Activated CD4-positive, alpha-beta T cell treated with anti-CD3 and anti-CD28 coated beads, Interleukin-2, amount 50 U/mL, for 1 hour (primary cell): ENCODE data around the gene PARP11.
"Not testable (repeated sequence)": the region's sequence is repeated elsewhere in the genome, so short reads cannot be mapped to it uniquely, and the experiment has no call there.

ENCODE experiments used
- DNase-seq: peaks from one replicate; pipeline ENCODE4 v3.0.0-alpha.2; 2020

PARP11 gene

GRCh38 chr12:3882406-3882805, 9.2 kb upstream of the PARP11 start:
- no peak for DNase-seq

GRCh38 chr12:3881281-3881950, 8.2 kb upstream of the PARP11 start:
- DNase-seq = no peak

- no peak for DNase-seq
Measured at GRCh38 chr12:3879846-3880245, 6.6 kb upstream of the PARP11 start.

- DNase-seq = no peak
Measured at GRCh38 chr12:3871356-3871755, 1.8 kb downstream of the PARP11 start.

- DNase-seq = no peak
Measured at GRCh38 chr12:3869865-3870264, 3.3 kb downstream of the PARP11 start.

GRCh38 chr12:3869433-3869832, 3.8 kb downstream of the PARP11 start:
- DNase-seq = no peak

- no peak for DNase-seq
Measured at GRCh38 chr12:3863756-3864155, 9.4 kb downstream of the PARP11 start.

GRCh38 chr12:3842517-3842916, 30.7 kb downstream of the PARP11 start:
- no peak for DNase-seq

GRCh38 chr12:3841783-3842182, 31.4 kb downstream of the PARP11 start:
- no peak for DNase-seq

- DNase-seq = not testable (repeated sequence)
Measured at GRCh38 chr12:3840833-3841232, 32.4 kb downstream of the PARP11 start.

- DNase-seq = not testable (repeated sequence)
Measured at GRCh38 chr12:3839745-3840144, 33.5 kb downstream of the PARP11 start.

- DNase-seq = not testable (repeated sequence)
Measured at GRCh38 chr12:3838701-3839548, 34.3 kb downstream of the PARP11 start.

- no peak for DNase-seq
Measured at GRCh38 chr12:3838076-3838475, 35.1 kb downstream of the PARP11 start.

- DNase-seq = no peak
Measured at GRCh38 chr12:3837049-3837448, 36.1 kb downstream of the PARP11 start.

- no peak for DNase-seq
Measured at GRCh38 chr12:3836641-3837040, 36.6 kb downstream of the PARP11 start.

GRCh38 chr12:3835914-3836313, 37.3 kb downstream of the PARP11 start:
- DNase-seq = no peak

GRCh38 chr12:3834774-3835173, 38.4 kb downstream of the PARP11 start:
- DNase-seq = no peak

GRCh38 chr12:3833670-3834310, 39.4 kb downstream of the PARP11 start:
- no peak for DNase-seq

- DNase-seq = no peak
Measured at GRCh38 chr12:3832738-3833137, 40.5 kb downstream of the PARP11 start.

- DNase-seq = no peak
Measured at GRCh38 chr12:3828888-3829287, 44.3 kb downstream of the PARP11 start.

- no peak for DNase-seq
Measured at GRCh38 chr12:3827301-3828000, 45.7 kb downstream of the PARP11 start.

- DNase-seq = no peak
Measured at GRCh38 chr12:3821441-3821840, 51.8 kb downstream of the PARP11 start.

GRCh38 chr12:3820122-3820521, 53.1 kb downstream of the PARP11 start:
- no peak for DNase-seq
